ENCODE results near the gene RER1. TPM values are rescaled to one million over a fixed set of nuclear protein-coding genes. Genes with fewer than 3 reads are reported as not detected.

RER1 gene
- total RNA-seq, 3 donors from 2014 or later (not counting 1 experiment from before 2014, with no cell fraction given): 89.2 to 98.9 (median 91.9) TPM

- ATAC-seq (no peak), DNase-seq (no peak)
- Mint-ChIP-seq H3K4me1 (peaks cover 16 to 23% of the 10 kb centered on the region in 2 donors), H3K27ac (peak overlapping the region; percentile 48 to 74), H3K36me3 (no peaks in the 10 kb centered on the region), H3K9me3 (no peaks in the 10 kb centered on the region), H3K4me3 (no peak overlapping the region), H3K27me3 (ENCODE audit: low read depth in 2 of 2) (no peaks in the 10 kb centered on the region)
- TF ChIP-seq CTCF (IDR thresholded peaks at IDR 0.05): no peak
- no peaks in the 10 kb centered on the region for H3K27me3 ChIP-seq (ENCODE audit: control insufficient read depth, insufficient read depth, low read length)
- peaks cover 5% of the 10 kb centered on the region for H3K4me1 ChIP-seq (ENCODE audit: control insufficient read depth, insufficient read depth, low read length)
- no peak overlapping the region for H3K4me3 ChIP-seq (ENCODE audit: low read length)
- H3K9me3 ChIP-seq (ENCODE audit: control insufficient read depth, insufficient read depth, low read length): no peaks in the 10 kb centered on the region
- intact Hi-C loops (cut with micrococcal nuclease): no loop called here
- H3K27ac ChIP-seq (ENCODE audit: low read length): no peak overlapping the region
- 95% methylated on average over 7 of the region's 7 CpGs for WGBS (ENCODE audit: insufficient coverage)
- peaks cover 69% of the 10 kb centered on the region for H3K36me3 ChIP-seq (ENCODE audit: control insufficient read depth, insufficient read depth, low read length)
Measured at GRCh38 chr1:2398871-2399270, 7.2 kb downstream of the RER1 start.

GRCh38 chr1:2399890-2400575 is 8.4 kb downstream of the RER1 start:
- no peaks in the 10 kb centered on the region for H3K9me3 Mint-ChIP-seq
- intact Hi-C loops (cut with micrococcal nuclease): no loop called here
- H3K4me1 Mint-ChIP-seq: peaks cover 5 to 11% of the 10 kb centered on the region in 2 donors
- ATAC-seq (no peak), DNase-seq (no peak)
- peak overlapping the region; percentile 20 to 37 for H3K27ac Mint-ChIP-seq
- H3K4me3 Mint-ChIP-seq: no peak overlapping the region
- WGBS (ENCODE audit: insufficient coverage): 96% methylated on average over 22 of the region's 22 CpGs
- H3K27me3 Mint-ChIP-seq (ENCODE audit: low read depth in 2 of 2): no peaks in the 10 kb centered on the region
- no peak for TF ChIP-seq CTCF (IDR thresholded peaks at IDR 0.05)
- no peak overlapping the region for H3K27ac ChIP-seq (ENCODE audit: low read length)
- H3K9me3 ChIP-seq (ENCODE audit: control insufficient read depth, insufficient read depth, low read length): no peaks in the 10 kb centered on the region
- H3K4me3 ChIP-seq (ENCODE audit: low read length): no peak overlapping the region
- H3K36me3 ChIP-seq (ENCODE audit: control insufficient read depth, insufficient read depth, low read length): peaks cover 76% of the 10 kb centered on the region
- H3K27me3 ChIP-seq (ENCODE audit: control insufficient read depth, insufficient read depth, low read length): no peaks in the 10 kb centered on the region
- H3K36me3 Mint-ChIP-seq: no peaks in the 10 kb centered on the region
- no peaks in the 10 kb centered on the region for H3K4me1 ChIP-seq (ENCODE audit: control insufficient read depth, insufficient read depth, low read length)

- Mint-ChIP-seq H3K4me1 (peaks cover 5 to 9% of the 10 kb centered on the region in 2 donors), H3K27ac (peak overlapping the region; percentile 20 to 37), H3K9me3 (no peaks in the 10 kb centered on the region), H3K27me3 (ENCODE audit: low read depth in 2 of 2) (no peaks in the 10 kb centered on the region), H3K4me3 (no peak overlapping the region), H3K36me3 (no peaks in the 10 kb centered on the region)
- TF ChIP-seq CTCF (IDR thresholded peaks at IDR 0.05): no peak
- Histone ChIP-seq H3K27ac (ENCODE audit: low read length) (no peak overlapping the region), H3K4me3 (ENCODE audit: low read length) (no peak overlapping the region), H3K4me1 (ENCODE audit: control insufficient read depth, insufficient read depth, low read length) (no peaks in the 10 kb centered on the region), H3K36me3 (ENCODE audit: control insufficient read depth, insufficient read depth, low read length) (peaks cover 78% of the 10 kb centered on the region), H3K9me3 (ENCODE audit: control insufficient read depth, insufficient read depth, low read length) (no peaks in the 10 kb centered on the region), H3K27me3 (ENCODE audit: control insufficient read depth, insufficient read depth, low read length) (no peaks in the 10 kb centered on the region)
- intact Hi-C loops (cut with micrococcal nuclease): no loop called here
- no peak for ATAC-seq
- no peak for DNase-seq
- 86% methylated on average over 10 of the region's 10 CpGs for WGBS (ENCODE audit: insufficient coverage)
Measured at GRCh38 chr1:2400576-2400909, 8.9 kb downstream of the RER1 start.
